Hematopoietic multipotent progenitor cell treated with erythropoietin and hydrocortisone succinate and interleukin-3 and kit ligand, for 8 days (in vitro differentiated cells): ENCODE data around the gene INKA2.
A peak's percentile ranks its signal among the peaks of the same experiment; 100 is the strongest.
"Not testable (repeated sequence)": the region's sequence is repeated elsewhere in the genome, so short reads cannot be mapped to it uniquely, and the experiment has no call there.

ENCODE experiments used
- DNase-seq: peaks from one replicate; pipeline ENCODE4 v3.0.0-alpha.2; 2015

Gene INKA2

DNA sequence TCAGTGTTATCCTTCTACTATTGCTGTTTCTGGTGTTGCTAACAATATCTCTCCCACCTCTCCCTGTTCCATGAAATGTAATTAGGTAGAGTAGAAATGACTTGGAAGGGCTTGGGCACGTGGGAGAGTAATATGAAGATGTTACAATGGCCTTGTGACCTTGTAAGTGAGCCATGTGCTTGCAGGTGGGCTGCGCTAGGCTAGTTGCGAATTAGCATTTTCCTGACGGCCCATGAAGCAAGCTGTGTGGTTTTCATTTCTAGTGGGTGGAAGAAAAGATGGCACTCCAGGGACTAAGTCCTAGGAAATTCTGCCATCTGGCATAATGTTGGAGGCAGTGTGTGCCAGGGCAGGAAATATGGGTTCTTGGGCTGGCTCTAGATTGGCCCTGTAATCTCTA lies 8.8 kb upstream of the INKA2 start:
- no peak for DNase-seq

DNA sequence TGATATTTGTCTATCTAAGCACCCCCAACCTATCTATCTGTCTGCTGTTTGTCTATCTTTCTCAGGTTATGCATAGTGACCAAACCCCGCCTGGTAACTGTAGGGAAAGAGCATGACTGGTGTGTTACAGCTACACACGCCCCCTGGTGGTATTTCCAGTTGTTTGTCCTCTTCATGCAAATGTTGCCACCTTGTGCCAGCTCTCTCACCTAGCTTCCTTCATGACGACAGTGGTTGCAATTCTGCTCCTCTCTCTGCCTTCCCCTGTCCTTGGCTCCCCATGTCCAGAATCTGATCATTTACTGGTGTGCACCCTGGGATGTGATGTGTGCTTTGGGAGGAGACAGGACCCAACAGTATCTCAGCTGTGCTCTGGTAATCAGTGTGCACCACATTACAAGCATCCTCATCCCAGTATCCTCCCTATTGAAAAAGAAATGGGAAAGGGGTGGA lies 8.1 kb upstream of the INKA2 start:
- DNase-seq, result peak; percentile 90

DNA sequence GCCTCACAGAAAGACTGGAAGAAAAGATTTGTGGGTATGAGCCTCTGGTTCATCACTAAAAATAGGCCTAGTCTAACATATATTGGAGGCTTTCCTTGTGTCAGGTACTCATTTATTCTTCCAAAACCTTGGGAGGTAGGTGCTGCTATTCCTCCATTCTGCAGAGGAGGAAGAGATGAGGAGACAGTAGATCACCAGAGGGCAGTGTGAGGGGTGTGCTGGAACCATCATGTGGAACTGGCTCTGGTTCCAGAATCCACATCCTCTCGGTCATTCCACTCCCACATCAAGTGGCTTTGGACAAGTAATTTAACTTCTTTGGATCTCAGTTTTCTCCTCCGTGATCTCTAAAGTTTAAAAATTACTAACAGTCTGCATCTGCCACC lies 7.4 kb upstream of the INKA2 start:
- no peak for DNase-seq

DNA sequence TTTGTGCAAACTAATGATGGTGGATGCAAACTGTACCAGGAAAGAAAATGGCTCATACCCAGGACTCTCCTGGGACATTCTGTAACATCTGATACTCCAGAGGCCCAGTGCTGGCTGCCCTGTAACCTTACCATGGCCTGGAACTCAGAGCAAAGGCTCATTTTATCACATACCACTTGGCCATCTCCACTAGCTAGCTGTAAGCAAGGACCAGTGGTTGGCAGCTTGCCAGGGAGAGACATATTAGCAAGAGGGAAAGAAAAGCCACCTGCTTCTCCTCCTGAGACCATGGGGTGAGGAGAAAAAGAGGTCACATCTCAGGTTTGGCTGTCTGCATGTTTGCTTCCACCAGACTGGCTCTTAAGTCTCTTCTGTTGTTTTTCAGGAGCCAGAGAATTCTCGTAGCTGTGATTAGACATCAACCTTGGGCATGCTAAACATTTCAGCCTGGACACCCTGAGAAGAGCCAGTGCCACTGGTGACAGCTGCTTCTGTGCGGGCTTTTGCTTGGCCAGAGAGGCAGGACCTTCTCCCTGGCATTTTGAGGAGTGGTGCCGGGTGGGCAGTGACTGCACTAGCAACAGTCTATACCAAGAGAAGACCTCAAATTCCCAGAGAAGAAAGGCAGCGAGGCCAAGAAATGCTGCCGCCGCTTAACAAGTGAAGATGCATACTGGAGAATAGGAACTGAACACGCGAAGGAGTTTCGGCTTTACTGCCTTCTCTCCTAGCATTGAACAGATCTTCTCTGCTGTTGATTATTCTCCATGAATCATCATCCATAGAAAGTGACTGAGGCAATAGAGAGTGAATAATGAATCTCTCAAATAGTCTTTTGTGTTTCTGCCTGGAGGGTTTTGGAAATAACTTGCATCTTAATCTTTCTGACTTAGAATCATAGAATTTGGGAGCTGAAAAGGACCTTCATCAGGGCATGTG lies 6.7 kb upstream of the INKA2 start:
- peak; percentile 66 for DNase-seq

DNA sequence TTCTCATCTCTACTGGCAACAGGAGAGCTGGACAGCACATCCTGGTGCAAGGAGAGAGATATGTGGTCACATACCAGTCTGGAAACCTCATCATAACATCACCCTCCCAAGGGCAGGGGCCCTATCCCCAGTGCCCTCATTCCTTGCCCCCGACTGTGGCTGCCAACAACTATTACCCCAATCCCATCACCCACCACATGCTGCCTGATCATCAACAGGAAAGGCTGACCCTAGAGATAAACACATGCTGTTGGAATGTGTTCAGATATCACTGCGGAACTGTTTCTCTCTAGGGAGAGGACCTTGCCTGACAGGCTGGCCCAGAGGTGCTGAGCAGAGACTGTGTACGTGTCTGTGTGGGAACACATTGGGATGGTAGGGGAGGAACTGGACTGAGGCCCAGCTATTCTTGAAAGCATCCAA lies 4.5 kb upstream of the INKA2 start:
- peak; percentile 87 for DNase-seq

DNA sequence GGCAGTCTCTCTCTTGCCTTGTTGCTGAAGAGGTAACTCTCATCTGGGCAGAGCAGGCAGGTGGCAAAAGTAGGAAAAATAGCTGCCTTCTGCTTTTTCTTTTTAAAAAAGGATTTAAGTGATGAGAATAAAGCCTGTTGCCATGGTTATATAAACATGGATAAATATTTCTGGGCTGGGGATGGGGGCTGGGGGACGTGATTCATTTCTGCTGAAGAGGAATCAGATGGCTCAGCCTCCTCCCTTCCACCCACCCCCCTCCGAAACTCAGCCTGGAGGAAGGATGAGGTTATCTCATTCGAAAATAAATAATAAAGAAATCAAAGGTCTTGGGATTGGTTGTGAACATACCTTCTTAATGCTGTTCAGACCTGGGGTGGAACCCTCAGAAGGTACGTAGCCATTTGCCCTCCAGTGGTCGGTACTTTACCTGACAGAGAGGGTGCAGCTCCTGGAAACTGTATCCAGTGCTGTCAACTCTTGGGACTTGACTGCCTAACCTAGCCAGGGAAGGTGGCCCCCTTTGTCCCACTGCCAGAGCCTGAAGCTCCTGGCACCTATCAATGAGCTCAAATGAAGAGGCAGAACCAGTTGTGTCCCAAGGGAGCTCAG lies 3.8 kb upstream of the INKA2 start:
- DNase-seq, result no peak

DNA sequence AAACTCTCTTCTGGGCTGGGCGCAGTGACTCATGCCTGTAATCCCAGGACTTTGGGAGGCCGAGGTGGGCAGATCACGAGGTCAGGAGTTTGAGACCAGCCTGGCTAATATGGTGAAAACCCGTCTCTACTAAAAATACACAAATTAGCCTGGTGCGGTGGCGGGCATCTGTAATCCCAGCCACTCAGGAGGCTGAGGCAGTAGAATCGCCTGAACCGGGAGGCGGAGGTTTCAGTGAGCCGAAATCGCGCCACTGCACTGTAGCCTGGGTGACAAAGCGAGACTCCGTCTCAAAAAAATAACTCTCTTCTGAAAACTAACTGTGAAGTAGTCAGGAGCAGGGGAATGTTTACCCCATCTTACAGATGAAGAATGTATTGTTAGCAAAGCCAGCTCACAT lies 3.1 kb upstream of the INKA2 start:
- not testable (repeated sequence) for DNase-seq

DNA sequence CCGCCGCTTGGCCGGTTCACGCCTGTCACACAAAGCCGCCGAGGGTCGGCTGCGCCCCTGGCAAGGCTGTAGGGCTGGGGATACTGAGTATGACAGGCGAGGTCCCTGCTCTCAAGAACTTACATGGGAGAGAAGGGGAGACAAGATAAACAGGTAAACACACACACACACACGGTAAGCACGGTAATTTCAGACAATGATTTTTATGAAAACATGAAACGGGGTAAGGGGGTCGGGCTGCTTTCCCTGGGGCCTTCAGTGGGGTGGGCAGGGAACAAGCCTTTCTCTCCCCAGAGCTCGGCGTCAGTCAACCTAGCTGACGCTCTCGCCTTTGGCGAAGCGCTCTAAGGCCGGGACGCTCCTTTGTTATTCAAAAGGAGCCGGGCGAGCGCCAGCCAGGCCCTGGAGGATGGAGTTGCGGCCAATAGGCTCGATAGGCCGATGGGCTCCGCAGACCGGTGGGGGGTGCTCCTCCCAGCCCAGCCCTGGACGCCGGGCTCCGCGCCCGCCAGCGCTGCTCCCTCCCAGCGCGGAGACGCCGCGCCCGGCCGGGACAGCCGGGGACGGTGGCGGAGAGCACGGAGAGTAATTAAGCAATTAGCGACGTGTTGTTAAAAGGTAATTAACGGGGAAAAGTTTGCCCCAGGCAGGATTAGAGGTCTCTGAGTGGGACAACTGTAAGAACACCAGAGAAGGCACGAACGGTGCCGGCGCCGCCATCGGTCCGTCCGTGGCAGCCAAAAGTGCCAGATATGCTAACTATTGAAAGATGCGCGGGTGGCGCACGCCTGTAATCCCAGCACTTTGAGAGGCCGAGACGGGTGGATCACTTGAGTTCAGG lies 950 bp upstream of the INKA2 start:
- peak; percentile 67 for DNase-seq

DNA sequence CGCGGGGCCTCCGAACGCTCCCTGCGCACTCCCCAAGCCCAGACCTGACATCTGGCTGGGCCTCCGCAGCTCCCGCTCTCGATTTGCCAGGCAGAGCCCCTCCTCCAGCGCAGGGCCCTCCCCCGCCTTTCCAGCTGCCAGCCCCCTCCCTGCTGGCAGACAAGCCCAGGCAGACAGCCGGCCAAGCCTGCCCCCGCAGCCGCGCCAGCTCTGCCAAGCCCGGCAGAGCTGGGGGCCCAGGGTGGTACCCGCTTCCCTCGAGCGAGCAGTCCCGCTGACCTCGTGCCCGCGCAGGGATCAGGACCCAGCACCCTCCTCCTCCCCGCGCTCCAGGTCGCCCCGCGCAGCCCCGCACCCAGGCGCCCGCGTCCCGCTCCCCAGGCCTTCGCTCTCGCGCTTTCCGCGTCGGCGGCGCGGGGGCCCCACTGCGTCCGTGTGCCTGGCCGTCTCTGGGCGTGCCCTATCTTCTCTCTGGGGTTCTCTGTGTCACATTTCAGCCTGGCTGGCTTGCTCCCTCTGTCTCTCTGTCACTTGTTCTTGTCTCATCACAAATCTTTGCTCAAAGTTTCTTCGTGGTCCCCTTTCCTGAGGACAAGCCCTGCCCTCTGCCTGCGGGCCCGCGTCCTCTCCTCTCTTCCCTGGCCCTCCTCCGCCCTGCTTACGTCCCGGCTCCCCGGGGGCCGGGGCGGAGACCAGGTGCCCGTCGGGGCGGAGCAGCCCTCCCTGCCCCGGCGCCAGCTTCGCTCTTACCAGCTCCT lies 580 bp downstream of the INKA2 start:
- peak; percentile 70 for DNase-seq

DNA sequence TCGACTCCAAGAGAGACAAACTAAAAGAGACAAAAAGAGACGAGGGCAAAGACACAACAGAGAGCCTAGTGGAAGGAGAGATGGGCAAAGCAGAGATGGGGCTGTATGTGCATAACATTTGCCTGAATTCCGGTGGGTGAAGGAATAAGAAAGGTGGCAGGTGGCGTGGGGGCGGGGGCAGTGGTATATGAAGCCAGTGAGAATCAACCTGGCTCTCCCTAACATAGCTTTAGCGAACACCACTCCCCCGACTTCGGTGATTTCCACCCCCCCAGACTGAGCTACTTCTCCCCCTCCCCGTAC lies 1.1 kb downstream of the INKA2 start:
- DNase-seq, result no peak

DNA sequence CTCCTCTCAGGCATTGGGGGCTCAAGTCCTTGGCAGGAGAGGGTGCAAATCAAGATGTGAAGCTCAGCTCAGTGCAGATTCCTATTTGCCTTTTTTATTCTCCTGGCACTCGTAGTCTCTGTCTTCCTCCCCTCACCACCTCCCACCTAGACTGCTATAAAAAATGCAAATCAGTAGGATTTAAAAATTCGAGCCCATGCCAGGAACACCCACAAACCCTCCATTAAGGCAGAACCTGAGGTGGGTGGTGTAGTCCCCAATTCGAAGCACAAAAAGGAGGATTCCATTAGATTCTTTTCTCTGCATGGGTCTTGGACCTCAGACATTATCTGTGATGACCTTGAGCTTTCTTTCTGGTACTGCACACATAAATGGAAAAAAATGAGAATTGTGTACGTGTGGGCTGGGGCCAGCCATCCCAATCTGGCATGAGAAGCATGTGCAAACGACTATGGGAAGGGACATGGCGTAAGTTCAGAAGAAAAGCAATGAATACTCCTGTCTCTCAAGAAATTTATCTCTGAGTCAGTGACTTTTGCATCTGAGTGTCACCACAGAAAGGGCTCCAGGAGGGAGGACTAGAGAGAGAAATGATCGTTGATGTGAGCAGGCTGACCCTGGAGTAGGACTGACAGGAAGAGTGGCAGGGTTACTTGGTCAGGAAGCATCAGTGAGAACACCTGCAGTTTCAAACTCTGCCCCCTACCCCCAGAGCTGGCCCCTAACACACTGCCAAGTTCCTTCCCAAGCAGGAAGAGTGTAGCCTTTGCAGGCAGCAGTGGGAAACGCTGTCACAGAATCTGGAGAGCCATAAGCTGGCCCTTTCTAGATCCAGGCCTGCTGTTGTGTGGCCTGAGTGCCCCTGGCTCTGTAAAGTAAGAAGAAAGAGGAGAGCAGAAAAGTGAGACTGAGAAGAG lies 1.7 kb downstream of the INKA2 start:
- DNase-seq, result no peak

DNA sequence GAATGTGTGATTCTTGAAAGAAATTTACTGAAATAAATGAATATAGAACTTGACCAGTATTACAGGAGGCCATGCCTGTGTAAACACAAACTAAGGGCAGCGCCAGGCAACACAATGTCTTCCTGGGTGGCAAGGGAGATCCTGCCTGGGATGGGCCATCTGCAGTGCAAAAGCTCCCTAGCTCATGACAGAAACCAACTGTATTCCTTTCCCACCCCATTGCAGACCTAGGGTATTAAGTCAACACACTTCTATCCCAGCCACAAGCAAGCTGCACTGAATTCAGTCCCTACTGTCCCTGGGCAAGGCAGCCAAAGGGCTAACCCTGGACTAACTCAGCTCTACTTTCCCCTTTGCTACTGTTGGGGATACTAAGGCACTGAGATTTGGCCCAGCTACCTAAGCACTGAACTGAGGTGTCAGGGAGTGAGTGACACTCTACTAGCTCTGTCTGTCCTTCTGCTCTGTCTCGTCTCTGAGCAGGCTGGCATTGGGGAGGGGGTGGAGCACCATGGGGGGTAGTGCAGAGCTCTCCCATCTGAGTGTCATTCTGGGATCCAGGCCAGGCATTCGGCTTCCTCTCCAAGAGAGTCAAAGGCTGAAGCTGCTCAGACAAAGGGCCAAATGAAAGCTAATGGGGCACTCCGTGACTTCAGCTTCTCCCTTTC lies 2.5 kb downstream of the INKA2 start:
- DNase-seq, result no peak

DNA sequence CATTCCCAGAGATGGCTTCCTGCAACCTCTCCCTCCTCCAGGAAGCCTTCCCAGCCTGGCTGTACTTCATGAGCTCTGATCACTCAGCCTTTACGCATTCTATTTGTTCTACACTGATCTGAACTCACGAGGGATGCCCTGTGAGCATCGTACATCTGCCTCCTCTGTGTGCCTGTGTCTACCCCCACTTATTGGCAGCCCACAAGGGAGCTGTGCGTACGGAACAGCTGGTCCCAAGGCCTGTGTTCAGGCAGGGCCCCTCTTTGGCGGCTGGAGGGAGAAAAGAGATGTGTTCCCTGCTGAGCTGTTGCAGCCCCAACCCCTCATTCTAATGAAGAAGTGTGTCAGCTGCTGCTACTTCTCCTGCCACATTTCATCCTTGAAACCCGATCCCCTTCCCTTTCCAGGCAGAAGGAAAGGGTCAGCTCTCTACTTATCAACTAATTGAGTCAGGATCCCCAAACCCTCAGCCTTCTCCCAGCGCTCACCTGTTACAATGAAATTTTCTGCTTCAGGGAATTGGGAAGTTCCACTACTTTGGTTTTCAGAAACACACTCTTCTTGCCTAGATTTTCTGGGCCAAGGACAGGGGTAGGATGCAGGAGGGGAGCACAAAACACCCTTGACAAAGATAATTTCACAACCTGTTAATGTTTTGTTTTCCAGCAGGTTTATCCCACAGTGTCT lies 3.2 kb downstream of the INKA2 start:
- no peak for DNase-seq

DNA sequence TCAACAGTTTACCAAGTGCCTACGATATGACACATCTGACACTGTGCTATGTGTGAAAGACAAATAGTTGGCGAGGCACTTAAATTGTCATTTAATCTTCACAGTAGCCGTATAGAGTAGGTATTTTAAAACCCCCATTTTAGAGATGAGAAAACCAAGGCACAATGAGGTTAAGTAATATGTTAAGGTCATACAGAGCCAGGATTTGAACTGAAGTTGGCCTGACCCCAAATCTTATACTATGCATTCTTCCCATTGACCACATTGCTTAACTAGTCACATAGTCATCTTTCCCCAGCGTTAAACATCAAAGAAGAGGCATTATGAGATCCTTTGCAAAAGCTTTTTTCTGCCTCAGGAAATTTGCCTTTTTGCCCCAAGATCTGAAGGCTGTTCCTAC lies 3.9 kb downstream of the INKA2 start:
- no peak for DNase-seq

DNA sequence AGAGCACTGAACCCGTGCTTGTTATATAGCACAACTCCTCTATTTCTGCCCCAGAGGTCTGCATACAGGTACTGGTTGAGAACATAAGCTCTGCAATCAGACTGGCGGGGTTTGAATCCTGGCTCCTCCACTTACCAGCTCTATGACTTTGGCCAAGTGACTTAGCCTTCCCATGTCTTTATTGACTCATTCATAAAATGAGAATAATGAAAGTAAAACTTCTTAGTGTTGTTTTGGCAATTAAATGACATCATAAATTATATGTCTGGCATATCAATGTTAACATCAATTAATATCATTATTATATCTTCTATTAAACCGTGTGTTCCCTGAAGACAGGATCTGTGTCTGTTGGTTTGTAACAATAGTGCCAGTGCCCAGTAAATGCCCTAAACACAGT lies 4.3 kb downstream of the INKA2 start:
- no peak for DNase-seq

DNA sequence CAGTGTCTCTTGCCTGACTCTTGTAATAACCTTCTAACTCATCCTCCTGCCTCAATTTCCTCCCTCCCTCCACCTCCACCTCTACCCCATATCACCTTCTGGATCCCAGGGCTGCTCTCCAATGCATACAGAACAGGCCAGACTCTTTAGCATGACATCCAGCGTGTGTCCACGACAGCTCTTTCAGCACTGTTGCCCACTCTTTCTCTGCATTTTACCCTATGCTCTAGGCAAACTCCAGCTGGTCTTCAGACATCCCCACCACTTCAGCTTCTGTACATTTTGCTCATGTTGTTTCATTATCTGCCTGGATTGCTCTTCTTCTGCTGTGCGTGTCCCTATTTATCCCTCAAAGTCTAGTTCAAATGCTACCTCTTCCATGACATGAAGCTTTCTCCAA lies 4.8 kb downstream of the INKA2 start:
- no peak for DNase-seq

DNA sequence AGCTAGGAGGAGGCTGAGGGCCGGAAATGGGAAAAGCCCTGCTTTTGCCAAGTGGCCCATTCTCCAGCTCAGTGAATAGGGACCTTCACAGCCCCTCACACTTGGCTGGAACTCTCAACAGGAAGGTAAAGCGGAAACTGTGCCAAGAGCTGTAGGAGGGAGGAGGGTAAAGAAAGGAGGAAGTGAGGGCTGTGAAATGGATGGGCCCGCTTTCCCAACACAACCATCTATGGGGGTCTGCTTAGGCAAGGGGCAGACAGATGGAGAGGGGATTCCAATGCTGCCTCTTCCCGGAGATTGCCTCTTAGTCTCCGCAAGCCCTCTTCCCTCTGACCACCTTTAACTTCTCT lies 5.2 kb downstream of the INKA2 start:
- DNase-seq, result no peak

DNA sequence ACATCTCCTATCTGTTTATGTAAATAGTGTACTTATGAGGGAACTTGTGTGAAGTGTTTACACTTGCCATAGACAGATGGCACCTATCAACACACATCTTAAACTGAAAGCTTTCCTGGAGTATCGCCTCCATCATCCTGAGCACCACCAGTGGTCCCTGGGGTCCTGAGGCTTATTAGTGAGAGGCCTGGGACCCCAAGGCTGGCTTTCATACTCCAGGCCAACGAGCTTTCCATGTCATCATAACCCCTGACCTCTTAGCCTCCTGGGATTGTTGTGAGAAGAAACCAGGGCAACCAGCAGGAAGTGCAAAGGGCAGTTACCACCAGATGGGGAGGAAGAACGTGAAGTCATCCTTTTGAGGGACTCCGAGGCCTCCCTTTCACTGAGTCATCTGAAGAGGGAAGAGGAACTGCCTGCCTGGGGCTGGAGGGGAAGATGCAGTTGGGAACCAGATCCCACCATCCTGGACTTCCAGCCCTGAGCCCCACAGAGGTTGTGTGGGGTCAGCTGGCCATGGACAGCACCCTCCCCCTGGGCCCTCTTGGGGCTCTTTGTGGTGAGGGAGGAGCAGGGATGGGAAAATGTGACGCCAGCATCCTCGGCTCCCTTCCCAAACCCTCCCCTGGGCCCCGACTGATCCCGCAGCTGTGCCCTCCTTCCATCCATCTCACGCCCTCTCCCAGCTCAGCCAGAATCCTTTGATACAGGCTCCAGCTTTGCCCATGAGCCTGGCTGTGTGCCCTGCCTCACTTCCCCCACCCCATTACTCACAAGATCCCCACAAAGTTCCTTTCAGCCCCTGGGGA lies 5.8 kb downstream of the INKA2 start:
- no peak for DNase-seq

DNA sequence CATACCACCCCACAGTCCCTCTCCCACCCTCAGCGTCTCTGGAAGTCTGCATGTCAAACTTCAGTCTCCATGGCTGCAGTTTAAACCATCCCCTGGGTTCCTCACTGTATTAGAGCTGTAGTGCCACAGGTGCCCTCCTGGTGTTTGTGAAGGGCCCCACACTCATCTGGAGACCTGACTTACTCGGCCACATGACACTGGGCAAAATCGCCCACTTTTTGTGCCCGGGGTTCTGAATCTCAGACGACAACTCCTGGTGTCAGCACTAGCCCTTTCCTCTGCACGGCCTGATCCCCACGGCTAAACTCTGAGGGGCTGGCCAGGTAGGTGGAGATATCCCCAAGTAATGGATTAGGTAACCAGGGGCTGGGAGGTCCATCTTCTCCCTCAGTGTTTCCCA lies 6.5 kb downstream of the INKA2 start:
- no peak for DNase-seq

DNA sequence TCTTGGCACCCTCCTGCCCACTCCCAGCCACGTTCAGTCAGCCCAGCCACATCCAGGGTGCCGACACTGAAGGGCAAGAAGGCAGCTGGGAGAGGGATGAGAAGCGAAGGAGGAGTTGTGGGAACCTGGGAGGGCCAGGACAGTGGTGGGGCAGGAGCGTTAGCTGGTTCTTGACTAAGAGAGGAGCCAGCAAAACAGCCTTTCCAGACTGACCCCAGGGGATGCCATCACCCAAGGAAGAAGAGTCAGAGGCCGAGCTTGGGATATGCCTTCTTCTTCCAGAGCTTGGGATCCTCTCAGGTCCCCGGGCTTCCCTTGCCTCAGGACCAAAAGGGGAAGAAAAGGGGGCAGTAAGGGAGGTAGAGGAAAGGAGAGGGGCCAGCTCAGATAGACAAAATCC lies 7.2 kb downstream of the INKA2 start:
- no peak for DNase-seq
